HepG2 (cell line): ENCODE measurements around the gene AP1G1. TPM values are rescaled to one million over a fixed set of nuclear protein-coding genes. Genes with fewer than 3 reads are reported as not detected.
A peak's percentile ranks its signal among the peaks of the same experiment; 100 is the strongest.

Experiments used
- ATAC-seq: fragments of 200-7000 bp; cut with Tn5 transposase; 3 replicates; pipeline ENCODE4 v1.9.1; 2020; ENCODE audit warnings: mild to moderate bottlenecking, moderate library complexity
- BruUV-seq: library from RNA; stranded (reverse); fragments of 400-500 nt; replicated peaks from 2 replicates; lab custom pipeline; 2021; lab: Mats Ljungman, UMichigan
- CTCF ChIA-PET: fragments of 300-600 bp; formaldehyde crosslinking; extraction: SDS; loops from one replicate; lab custom pipeline; 2021; ENCODE audit warnings: low total read pairs, inconsistent platforms, low intra/inter-chr PET ratio; lab: Yijun Ruan, JAX
- POLR2A ChIA-PET: fragments of 350-600 bp; sonication (Branson Sonifier 250); formaldehyde crosslinking; loops from one replicate; lab custom pipeline; 2020; ENCODE audit warnings: antibody characterized with exemption, inconsistent platforms; lab: Yijun Ruan, JAX
- DNase-seq: peaks from one replicate; pipeline ENCODE4 v3.0.0-alpha.2; 2015; ENCODE audit warnings: low spot score
- FAIRE-seq: peaks from 3 replicates; lab custom pipeline; 2011; peaks lifted over from hg19 to GRCh38; lab: Jason Lieb, UNC
- H2AFZ ChIP-seq: one replicate; pipeline ENCODE4 v1.6.1; 2011; ENCODE audit warnings: low read length, inconsistent platforms
- H3K27ac ChIP-seq: fragments of 300-600 bp; 3 replicates; pipeline ENCODE4 v1.8.0; 2011; ENCODE audit warnings: mixed run types, mild to moderate bottlenecking, mixed read lengths, low read length, inconsistent platforms; ENCODE audit not compliant: insufficient read depth; ENCODE audit errors: extremely low read length
- H3K27me3 ChIP-seq, 2 experiments: fragments of 200-600 bp in 1 of 2; 2 replicates in 1 of 2; 3 replicates in 1 of 2; pipeline versions ENCODE4 v1.6.0 to v1.8.0; 2011; ENCODE audit warnings: low read length in 2 of 2, mild to moderate bottlenecking in 2 of 2, moderate library complexity in 2 of 2, inconsistent platforms in 1 of 2; ENCODE audit not compliant: insufficient read depth in 2 of 2, control insufficient read depth in 1 of 2
- H3K36me3 ChIP-seq, 2 experiments: fragments of 200-600 bp in 1 of 2; replicated peaks in 1 of 2; 2 replicates in 1 of 2; 3 replicates in 1 of 2; pipeline versions ENCODE4 v1.5.1 to v1.8.0; 2011; ENCODE audit warnings: low read length in 2 of 2, inconsistent platforms in 1 of 2; ENCODE audit not compliant: insufficient read depth in 2 of 2, control insufficient read depth in 1 of 2
- H3K4me1 ChIP-seq: 2 replicates; pipeline ENCODE4 v1.5.1; 2012; ENCODE audit warnings: low read length, inconsistent platforms; ENCODE audit not compliant: insufficient read depth
- H3K4me2 ChIP-seq: 2 replicates; pipeline ENCODE4 v1.6.0; 2011; ENCODE audit warnings: low read depth, low read length, inconsistent platforms
- H3K4me3 ChIP-seq, 3 experiments: fragments of 200-600 bp in 1 of 3; sonication (generic), shearing (Covaris generic) in 1 of 3; replicated peaks in 1 of 3; 2 replicates each; pipeline ENCODE4 v1.5.1; 2011 to 2016; ENCODE audit warnings: low read length in 3 of 3, inconsistent platforms in 2 of 3, low read depth in 2 of 3, mild to moderate bottlenecking in 2 of 3, control low read depth in 1 of 3, mixed read lengths in 1 of 3; ENCODE audit not compliant: insufficient read depth in 1 of 3
- H3K79me2 ChIP-seq: one replicate; pipeline ENCODE4 v1.6.1; 2011; ENCODE audit warnings: low read length, inconsistent platforms; ENCODE audit not compliant: insufficient read depth
- H3K9ac ChIP-seq: 2 replicates; pipeline ENCODE4 v1.6.0; 2011; ENCODE audit warnings: mild to moderate bottlenecking, low read depth, low read length, inconsistent platforms; ENCODE audit not compliant: insufficient read depth
- H3K9me3 ChIP-seq: 2 replicates; pipeline ENCODE4 v1.5.1; 2012; ENCODE audit warnings: mild to moderate bottlenecking, low read length
- H4K20me1 ChIP-seq: 2 replicates; pipeline ENCODE4 v1.6.0; 2011; ENCODE audit warnings: inconsistent platforms, mild to moderate bottlenecking, low read length, moderate library complexity; ENCODE audit not compliant: insufficient read depth
- CCAR2 ChIP-seq: fragments of 200-400 bp; formaldehyde crosslinking; optimal IDR thresholded peaks from 2 replicates; pipeline ENCODE3; 2018; ENCODE audit warnings: low read depth, mild to moderate bottlenecking, low read length, moderate library complexity
- PAXIP1 ChIP-seq: sonication (generic); formaldehyde crosslinking; conservative IDR thresholded peaks from 2 replicates; pipeline ENCODE4 v1.4.0; 2020; ENCODE audit warnings: mild to moderate bottlenecking, missing genetic modification reagents, moderate library complexity
- RAD51 ChIP-seq: fragments of 450-650 bp; IDR thresholded peaks from 2 replicates; pipeline ENCODE4 v1.6.1; 2016; ENCODE audit warnings: borderline replicate concordance
- ZNF121 ChIP-seq: sonication (generic); formaldehyde crosslinking; IDR thresholded peaks from 2 replicates; pipeline ENCODE4 v1.5.0; 2020; ENCODE audit warnings: mild to moderate bottlenecking, missing genetic modification reagents
- WGBS: methylation state at CpG from one replicate; pipeline ENCODE4 v1.1.6; 2017; ENCODE audit warnings: low lambda C conversion rate; 5-methylcytosine and 5-hydroxymethylcytosine counted together
- in situ Hi-C: cut with HindIII; loops from 2 replicates; pipeline ENCODE4 v1.10.0; 2017; ENCODE audit warnings: low pct_unique_long_range_greater_than_20kb; ENCODE audit not compliant: extremely low pct_ligation_motif_present
- intact Hi-C: fragments of 100-400 bp; cut with micrococcal nuclease; formaldehyde crosslinking; loops from one replicate; pipeline ENCODE4 v1.10.0; 2022; ENCODE audit not compliant: unreplicated experiment
- polyA plus RNA-seq, 8 experiments: library from polyadenylated mRNA; depleted of rRNA in 3 of 8; stranded (reverse) in 7 of 8; unstranded in 1 of 8; fragments of >200 nt; fragmentation: Illumina TruSeq in 4 of 8; extraction: Trizol in 4 of 8; gene quantifications; 2 replicates each; pipeline versions ENCODE4 v1.2.1 to v1.2.3, GENCODE V29; 2011 to 2016; ENCODE audit warnings: low read depth in 4 of 8, missing spikeins in 1 of 8, mixed read lengths in 1 of 8; ENCODE audit not compliant: insufficient read depth in 1 of 8
- total RNA-seq, 5 experiments: library from RNA; depleted of rRNA; stranded (reverse); fragments of >200 nt; fragmentation: Illumina TruSeq; extraction: Trizol; gene quantifications; 2 replicates each; pipeline ENCODE4 v1.2.3, GENCODE V29; 2016; ENCODE audit warnings: low read depth in 1 of 5

The AP1G1 gene
- total and polyA plus RNA-seq, 2 of the 13 experiments (the other 11 are each of a cell fraction or from before 2014, with no cell fraction given) = 62.2 to 66.2 TPM

- 89% methylated on average over 8 of the region's 8 CpGs for WGBS
Measured at GRCh38 chr16:71727551-71728324, 80.9 kb downstream of the AP1G1 start.

More at GRCh38 chr16:71727551-71728324, 80.9 kb downstream of the AP1G1 start:
- H3K27me3 ChIP-seq = no peaks in the 10 kb centered on the region; a peak in 1 of 5 replicates
- TF ChIP-seq CCAR2 (no peak), ZNF121 (0 out of 2 replicates have a peak, but pooled peaks have one; percentile 18), PAXIP1 (CRISPR knock-in tag) (no peak), RAD51 (no peak)
- H4K20me1 ChIP-seq = no peaks in the 10 kb centered on the region
- no peak overlapping the region for H3K4me2 ChIP-seq
- peaks cover 16% of the 10 kb centered on the region for H3K4me1 ChIP-seq
- H3K4me3 ChIP-seq = no peak overlapping the region
- no peak for FAIRE-seq
- BruUV-seq = no TSS peak
- no peak overlapping the region for H2AFZ ChIP-seq
- CTCF ChIA-PET = no interaction called here
- H3K79me2 ChIP-seq = no peaks in the 10 kb centered on the region
- DNase-seq = no peak
- intact Hi-C loops (no loop called here), in situ Hi-C loops (no loop called here)
- peaks cover 6 to 19% of the 10 kb centered on the region in 2 experiments for H3K36me3 ChIP-seq
- H3K9me3 ChIP-seq = no peaks in the 10 kb centered on the region
- H3K9ac ChIP-seq = no peak overlapping the region
- H3K27ac ChIP-seq = no peak overlapping the region
- ATAC-seq = no peak
- POLR2A ChIA-PET = no interaction called here
